Renal pelvis (tissue), 12 donors: ENCODE data around the gene SLC9A8. TPM values are rescaled to one million over a fixed set of nuclear protein-coding genes. Genes with fewer than 3 reads are reported as not detected.
A peak's percentile ranks its signal among the peaks of the same experiment; 100 is the strongest.
"Not testable (repeated sequence)": the region's sequence is repeated elsewhere in the genome, so short reads cannot be mapped to it uniquely, and the experiment has no call there.

Source experiments
- DNase-seq: peaks from one replicate; pipeline ENCODE4 v3.0.0-alpha.2; 2013
- long read RNA-seq, 16 experiments: transcript quantifications; one replicate each; lab custom pipeline, GENCODE V29; 2026
- polyA plus RNA-seq, 3 donors: library from polyadenylated mRNA; unstranded; fragments of 120-200 nt; gene quantifications; one replicate each; pipeline ENCODE4 v1.2.1, GENCODE V29; 2013; ENCODE audit not compliant: insufficient read length in 3 of 3

SLC9A8 gene, protein sequence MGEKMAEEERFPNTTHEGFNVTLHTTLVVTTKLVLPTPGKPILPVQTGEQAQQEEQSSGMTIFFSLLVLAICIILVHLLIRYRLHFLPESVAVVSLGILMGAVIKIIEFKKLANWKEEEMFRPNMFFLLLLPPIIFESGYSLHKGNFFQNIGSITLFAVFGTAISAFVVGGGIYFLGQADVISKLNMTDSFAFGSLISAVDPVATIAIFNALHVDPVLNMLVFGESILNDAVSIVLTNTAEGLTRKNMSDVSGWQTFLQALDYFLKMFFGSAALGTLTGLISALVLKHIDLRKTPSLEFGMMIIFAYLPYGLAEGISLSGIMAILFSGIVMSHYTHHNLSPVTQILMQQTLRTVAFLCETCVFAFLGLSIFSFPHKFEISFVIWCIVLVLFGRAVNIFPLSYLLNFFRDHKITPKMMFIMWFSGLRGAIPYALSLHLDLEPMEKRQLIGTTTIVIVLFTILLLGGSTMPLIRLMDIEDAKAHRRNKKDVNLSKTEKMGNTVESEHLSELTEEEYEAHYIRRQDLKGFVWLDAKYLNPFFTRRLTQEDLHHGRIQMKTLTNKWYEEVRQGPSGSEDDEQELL
- polyA plus RNA-seq = 10 to 100 TPM in 2 of 3 donors, 1 to 10 TPM in 1; 9.3 to 12.8 (median 11.4) TPM
- long read RNA-seq, donor 1, full-length matches to known transcripts = 1 of 1 reads
- long read RNA-seq, donor 1, partial matches to known transcripts = 0 of 1 reads
- long read RNA-seq, donor 1, other reads (novel, unspliced or antisense) = 0 of 1 reads
- long read RNA-seq, donor 2 = 0 reads
- long read RNA-seq, donor 3, full-length matches to known transcripts = 2 of 2 reads
- long read RNA-seq, donor 3, partial matches to known transcripts = 0 of 2 reads
- long read RNA-seq, donor 3, other reads (novel, unspliced or antisense) = 0 of 2 reads
- long read RNA-seq, donor 4 = 0 reads
- long read RNA-seq, donor 5 = 0 reads
- long read RNA-seq, donor 6, full-length matches to known transcripts = 4 of 4 reads
- long read RNA-seq, donor 6, partial matches to known transcripts = 0 of 4 reads
- long read RNA-seq, donor 6, other reads (novel, unspliced or antisense) = 0 of 4 reads
- long read RNA-seq, donor 7 = 0 reads
- long read RNA-seq, donor 8 = 0 reads
- long read RNA-seq, donor 9 = 0 reads
- long read RNA-seq, donor 10, full-length matches to known transcripts = 1 of 1 reads
- long read RNA-seq, donor 10, partial matches to known transcripts = 0 of 1 reads
- long read RNA-seq, donor 10, other reads (novel, unspliced or antisense) = 0 of 1 reads
- long read RNA-seq, donor 11, full-length matches to known transcripts = 2 of 2 reads
- long read RNA-seq, donor 11, partial matches to known transcripts = 0 of 2 reads
- long read RNA-seq, donor 11, other reads (novel, unspliced or antisense) = 0 of 2 reads
- long read RNA-seq, donor 12, full-length matches to known transcripts = 3 of 3 reads
- long read RNA-seq, donor 12, partial matches to known transcripts = 0 of 3 reads
- long read RNA-seq, donor 12, other reads (novel, unspliced or antisense) = 0 of 3 reads
- long read RNA-seq, donor 13, partial matches to known transcripts = 0 of 1 reads
- long read RNA-seq, donor 13, other reads (novel, unspliced or antisense) = 0 of 1 reads
- long read RNA-seq, donor 14, full-length matches to known transcripts = 3 of 3 reads
- long read RNA-seq, donor 14, partial matches to known transcripts = 0 of 3 reads
- long read RNA-seq, donor 14, other reads (novel, unspliced or antisense) = 0 of 3 reads
- long read RNA-seq, donor 15 = 0 reads
- long read RNA-seq, donor 16 = 0 reads

DNA sequence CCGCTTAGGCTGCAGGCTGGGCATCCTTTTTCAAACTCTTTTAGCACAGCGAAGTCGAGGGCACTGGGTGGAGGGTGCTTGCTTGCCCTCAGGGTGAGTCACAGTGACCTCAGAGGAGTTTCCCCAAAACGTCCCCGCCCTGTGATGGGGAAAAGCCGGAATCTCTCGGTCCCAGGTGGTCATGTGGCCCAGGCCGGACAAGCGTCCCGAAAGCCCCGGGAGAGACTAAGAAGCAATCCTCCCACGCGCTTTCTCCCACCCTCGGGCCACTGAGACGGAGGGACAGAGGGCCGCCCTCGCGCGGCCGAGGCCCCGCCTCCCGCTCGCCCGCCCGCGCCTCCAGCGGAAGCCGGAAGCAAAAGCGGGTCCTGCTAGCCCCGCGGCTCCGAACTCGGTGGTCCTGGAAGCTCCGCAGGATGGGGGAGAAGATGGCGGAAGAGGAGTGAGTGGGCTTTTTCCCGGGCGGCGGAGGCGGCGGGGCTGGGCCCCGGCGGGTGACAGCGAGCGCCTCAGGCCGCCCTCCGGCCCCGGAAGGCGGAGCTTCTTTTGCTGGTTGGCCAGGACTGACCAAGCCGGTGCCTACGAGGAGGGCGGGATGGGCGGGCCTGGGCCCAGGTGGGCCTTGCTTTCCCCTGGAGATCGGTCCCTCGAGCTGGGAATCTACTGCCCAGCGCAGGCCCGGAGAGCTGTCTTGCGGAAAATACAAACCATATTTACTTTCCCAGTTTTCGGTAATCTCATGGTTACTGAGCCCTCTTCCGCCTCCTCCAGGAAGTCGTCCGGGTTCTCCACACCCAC, at the start of gene SLC9A8:
Gene SLC9A8, plus strand, starts transcription at position 322 of the 798 bp plus-strand sequence. Its CDS starts 95 bp downstream, at position 417.
- peak; percentile 92 for DNase-seq

DNA sequence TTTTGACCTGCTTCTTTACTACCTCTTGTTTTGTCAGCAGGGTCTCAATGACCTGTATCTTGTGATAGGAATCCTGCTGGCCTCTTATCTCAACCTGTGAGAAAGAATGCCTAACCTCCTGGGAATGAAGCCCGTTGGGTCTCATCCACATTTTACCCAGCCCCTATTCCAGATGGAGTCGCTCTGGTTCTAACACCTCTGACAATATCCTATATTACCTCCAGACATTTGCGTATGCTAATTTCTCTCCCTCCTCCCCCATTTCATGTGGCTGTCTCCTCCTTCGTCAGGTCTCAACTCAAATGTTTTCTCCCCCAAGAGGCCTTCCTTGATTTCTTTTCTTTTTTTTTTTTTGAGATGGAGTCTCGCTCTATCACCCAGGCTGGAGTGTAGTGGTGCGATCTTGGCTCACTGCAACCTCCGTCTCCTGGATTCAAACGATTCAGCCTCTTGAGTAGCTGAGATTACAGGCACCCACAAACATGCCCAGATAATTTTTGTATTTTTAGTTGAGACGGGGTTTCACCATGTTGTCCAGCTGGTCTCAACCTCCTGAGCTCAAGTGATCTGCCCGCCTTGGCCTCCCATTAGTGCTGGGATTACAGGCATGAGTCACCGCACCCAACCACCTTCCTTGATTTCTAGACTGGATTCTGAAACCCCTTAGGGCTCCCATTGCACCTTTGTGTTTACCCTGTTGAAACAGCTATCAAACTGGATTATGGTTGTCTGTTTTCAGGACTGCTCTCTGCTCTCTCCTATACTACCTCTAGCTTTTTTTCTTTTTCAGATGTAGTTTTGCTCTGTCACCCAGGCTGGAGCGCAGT, 49.5 kb upstream of the SLC9A8 start:
- DNase-seq = no peak

DNA sequence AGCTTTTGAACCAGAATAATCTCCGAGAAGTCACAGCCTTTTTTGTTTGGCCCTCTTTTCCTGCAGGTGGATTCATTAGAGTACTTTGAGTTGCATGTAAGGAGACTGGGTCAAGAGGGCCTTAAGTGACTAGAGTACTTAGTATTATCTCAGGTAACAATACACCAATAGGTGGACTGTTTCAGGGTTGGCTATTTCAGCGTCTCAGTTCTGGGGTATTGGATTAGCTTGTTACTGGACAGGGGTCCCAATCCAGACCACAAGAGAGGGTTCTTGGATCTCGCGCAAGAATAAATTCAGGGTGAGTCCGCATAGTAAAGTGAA, 47.3 kb upstream of the SLC9A8 start:
- no peak for DNase-seq

DNA sequence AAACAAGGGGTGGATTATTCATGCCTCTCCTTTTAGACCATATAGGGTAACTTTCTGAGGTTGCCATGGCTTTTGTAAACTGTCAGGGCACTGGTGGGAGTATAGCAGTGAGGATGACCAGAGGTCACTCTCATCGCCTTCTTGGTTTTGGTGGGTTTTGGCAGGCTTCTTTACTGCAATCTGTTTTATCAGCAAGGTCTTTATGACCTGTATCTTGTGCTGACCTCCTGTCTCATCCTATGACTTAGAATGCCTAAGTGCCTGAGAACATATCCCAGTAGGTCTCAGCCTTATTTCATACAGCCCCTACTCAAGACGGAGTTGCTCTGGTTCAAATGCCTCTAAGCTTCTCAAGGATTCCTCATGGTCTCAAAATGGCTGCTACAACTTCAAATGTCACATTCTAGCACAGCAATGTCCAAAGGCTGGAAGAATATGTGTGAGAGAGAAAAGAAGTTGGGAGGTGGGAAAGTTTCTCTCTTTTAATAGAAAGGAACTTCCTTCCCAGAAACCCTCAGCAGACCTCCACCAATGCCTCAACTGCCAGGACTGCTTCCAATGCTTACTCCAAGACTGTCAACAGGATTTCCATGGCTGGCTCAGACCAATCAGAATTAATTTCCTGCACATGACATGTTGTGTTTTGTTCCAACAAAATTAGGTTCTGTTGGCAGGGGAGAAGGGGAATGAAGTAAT, 46.6 kb upstream of the SLC9A8 start:
- DNase-seq = no peak

DNA sequence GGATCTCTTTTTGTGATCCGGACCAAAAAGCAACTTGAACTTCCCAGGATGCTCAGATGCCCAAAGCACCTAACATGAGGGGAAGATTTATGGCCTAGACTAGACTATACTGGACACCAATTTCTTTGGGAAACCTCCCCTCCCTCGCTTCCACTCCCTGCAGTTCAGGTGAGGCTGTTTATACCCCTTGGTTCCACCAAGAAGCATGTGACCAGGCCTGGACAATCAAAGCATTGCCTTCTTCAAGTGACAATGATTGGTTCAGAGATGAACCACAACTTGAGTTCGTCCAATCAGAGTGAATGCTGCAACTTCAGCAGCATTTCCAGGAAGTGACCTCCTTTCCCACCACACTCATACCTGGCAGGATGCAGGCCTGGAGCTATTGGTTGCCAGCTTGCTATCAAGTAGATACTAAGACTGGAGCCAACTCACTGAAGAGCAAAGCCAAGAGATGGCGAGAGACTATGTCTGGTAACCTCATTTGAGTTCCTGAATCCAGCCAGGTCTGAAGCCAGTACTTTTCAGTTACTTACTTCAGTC, 45.6 kb upstream of the SLC9A8 start:
- no peak for DNase-seq

DNA sequence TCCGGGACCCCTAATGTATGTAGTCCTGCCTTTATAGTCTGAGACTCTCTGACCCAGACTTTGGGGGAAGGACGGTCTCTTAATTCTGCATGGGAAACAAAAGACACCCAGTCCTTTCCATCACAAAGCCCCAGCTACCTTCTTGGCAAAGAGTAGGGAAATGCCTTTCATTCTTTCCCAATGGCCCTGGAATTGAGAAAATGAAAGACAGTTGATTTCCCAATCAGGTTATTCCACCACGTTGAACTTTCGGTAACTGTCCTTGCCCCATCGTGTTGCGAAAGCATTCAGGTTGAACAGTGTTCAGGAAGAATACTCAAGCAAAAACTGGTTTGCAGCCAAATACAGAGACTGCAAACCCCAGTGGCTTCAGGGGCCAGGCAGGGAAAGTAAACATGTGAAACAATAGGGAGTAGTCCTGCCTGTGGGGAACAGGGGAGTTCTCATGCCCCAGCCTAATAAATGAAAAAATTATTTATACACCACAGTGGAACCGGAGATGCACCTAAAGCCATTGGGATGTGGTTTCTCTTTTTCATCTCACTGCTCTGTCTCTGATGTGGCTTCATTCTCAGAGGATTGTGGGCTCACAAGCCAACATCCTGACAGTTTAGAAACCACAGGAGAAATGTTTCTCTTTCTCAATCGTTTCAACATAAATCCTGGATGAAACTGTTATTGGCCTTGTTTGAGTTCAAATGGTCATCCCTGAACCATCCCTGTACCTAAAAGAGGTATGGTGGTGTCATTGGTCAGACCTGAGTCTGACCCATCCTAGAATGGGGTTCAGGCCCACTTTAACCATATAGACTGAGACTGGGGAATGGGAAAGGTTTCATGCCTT, 44.2 kb upstream of the SLC9A8 start:
- no peak for DNase-seq

DNA sequence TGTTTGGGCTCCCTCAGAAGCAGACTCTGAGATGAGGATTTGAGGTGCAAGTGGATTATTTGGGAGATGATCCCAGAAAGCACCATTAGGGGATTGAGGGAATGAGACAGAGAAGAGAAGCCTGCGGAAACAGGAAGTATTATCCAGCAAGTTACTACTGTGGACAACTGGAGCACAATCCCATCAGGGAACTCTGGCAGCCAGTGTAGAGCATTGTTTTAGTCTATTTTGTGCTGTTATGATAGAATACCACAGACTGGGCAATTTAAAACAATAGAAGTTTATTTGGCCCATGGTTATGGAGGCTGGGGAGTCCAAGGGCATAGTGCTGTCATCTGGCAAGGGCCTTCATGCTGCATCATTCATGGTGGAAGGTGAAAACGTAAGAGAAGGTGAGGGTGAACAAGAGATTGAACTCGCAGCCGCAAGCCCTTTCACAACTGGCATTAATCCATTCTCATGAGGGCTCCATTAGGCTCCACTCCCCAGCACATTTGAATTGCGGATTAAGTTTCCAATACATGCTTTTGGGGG, 43.5 kb upstream of the SLC9A8 start:
- DNase-seq = no peak

DNA sequence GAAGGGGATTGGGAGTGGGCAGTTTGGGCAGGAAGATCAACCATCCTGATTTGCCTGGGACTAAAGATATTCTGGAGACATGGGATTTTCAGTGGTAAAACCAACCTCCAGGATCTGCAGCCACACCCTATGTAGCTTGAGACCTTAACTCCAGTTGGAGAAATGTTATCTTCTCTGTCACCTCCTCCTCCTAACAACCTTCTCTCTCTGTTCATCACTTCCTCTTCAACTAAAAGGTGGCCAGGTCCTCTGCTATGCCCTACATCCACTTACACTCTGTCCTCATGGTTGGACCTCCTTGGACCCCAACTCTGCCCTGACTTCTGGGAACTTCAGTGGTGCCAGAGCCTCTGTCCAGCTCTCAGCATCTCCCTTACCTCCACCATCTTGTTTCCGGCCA, 42.0 kb upstream of the SLC9A8 start:
- no peak for DNase-seq

DNA sequence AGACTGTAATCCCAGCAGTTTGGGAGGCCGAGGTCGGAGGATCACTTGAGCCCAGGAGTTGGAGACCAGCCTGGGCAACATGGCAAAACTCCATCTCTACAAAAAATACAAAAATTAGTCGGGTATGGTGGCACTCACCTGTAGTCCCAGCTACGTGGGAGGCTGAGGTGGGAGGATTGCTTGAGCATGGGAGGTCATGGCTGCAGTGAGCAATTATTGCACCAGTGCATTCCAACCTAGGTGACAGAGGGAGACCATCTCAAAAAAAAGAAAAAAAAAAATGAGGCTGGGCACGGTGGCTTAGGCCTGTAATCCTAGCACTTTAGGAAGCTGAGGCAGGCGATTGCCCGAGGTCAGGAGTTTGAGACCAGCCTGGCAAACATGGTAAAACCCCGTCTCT, 38.4 kb upstream of the SLC9A8 start:
- DNase-seq = not testable (repeated sequence)

DNA sequence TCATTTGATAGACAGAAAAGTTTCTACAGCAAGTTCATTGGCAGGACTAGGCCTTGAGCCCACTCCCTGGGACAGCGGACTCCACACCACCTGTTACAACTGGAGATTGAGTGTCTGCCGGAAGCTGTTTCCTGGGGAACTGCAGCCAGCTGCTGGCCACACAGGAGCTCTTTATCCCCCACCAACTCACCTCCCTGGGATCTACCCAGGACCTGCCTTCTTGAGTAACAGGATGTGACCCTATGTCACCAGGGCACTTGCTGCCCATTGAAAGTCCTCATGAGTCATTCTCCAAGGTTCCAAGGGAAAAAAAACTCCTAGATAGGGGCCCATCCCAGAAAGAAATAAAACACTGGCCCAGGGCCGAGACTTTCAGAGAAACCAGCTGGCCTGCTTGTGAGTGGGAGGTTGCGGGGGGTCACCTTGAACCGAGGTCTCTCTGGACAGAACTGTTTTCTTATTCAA, 37.4 kb upstream of the SLC9A8 start:
- DNase-seq = peak; percentile 50

DNA sequence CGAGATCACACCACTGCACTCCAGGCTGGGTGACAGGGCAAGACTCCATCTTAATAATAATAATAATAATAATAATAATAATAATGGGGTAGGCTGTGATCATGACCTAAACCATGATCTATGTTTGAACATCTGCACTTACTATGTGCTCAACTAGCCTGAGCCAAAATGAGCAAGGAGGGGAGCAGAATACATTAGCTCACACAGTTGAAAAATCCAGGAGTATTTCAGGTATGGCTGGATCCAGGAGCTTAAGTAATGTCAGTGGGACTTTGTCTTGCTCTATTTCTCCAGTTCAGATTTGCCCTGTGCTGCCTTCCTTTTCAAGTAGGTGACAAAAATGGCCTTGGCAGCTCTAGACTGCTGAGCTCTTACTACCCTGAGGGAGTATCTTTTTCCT, 32.7 kb upstream of the SLC9A8 start:
- no peak for DNase-seq

DNA sequence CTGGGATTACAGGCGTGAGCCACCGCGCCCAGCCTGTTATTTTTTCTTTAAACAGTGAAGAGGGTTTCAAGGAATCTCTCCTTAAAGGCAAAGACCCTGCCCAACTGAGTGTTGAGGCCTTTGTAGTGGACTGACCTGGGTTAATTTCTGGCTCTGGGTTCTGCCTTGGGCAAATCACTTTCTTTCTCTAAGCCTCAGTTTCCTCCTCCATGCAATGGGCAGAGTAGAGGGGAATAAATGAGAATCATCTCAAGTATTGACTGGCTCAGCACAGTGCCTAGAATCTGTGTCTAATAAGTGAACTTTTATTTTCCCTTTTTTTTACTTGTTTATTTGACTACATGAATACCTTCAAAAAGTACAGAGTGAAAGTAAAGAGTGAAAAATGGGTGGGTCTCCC, 31.0 kb upstream of the SLC9A8 start:
- no peak for DNase-seq

DNA sequence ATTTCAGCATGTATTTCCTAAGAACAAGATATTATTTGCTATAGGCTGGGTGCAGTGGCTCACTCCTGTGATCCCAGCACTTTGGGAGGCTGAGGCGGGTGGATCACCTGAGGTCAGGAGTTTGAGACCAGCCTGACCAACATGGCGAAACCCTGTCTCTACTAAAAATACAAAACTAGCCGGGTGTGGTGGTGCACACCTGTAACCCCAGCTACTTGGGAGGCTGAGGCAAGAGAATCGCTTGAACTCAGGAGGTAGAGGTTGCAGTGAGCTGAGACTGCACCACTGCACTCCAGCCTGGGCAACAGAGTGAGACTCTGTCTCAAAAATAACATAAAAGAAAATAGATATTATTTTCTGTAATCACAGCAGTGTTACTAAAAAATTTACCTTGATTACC, 30.2 kb upstream of the SLC9A8 start:
- DNase-seq = not testable (repeated sequence)

DNA sequence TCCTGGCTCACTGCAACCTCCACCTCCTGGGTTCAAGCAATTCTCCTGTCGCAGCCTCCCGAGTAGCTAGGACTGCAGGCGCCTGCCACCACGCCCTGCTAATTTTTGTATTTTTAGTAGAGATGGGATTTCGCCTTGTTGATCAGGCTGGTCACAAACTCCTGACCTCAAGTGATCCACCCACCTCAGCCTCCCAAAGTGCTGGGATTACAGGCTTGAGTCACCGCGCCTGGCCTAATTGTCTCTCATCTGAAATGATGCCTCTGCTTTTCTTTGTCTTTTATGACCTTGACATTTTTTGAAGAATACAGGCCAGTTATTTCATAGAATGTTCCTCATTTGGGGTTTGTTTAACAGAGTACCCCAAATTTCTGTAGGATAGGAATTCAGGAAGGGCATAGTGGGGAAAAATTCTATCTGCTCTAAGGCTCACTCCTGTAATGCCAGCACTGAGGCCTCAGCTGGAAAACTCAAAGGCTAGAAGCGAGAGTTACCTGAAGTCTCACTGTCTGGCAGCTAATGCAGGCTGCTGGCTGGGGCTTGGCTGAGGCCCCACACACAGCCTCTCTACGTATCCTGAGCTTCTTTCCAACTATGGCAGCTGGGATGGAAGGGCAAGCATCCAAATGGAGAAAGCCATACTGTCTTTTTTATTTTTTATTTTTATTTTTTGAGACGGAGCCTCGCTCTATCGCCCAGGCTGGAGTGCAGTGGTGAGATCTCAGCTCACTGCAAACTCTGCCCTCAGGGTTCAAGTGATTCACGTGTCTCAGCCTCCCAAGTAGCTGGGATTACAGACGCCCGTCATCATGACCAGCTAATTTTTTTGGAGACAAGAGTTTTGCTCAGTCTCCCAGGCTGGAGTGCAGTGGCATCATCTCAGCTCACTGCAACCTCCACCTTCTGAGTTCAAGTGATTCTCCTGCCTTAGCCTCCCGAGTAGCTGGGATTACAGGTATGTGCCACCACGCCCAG, 29.3 kb upstream of the SLC9A8 start:
- DNase-seq = not testable (repeated sequence)

DNA sequence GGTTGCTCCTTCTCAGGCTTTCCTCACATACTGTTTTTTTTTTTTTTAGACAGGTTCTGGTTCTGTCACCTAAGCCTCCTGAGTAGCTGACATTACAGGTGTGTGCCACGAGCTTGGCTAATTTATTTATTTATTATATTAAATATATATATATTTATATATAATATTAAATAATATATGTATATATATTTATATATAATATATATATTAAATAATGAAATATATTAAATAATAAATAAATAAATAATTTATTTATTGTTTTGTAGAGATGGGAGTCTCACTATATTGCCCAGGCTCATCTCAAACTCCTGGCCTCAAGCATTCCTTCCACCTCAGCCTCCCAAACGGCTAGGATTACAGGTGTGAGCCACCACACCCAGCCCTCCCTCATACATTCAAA, 28.3 kb upstream of the SLC9A8 start:
- DNase-seq = no peak
